ENCODE measurements around the gene CD180.

DNA sequence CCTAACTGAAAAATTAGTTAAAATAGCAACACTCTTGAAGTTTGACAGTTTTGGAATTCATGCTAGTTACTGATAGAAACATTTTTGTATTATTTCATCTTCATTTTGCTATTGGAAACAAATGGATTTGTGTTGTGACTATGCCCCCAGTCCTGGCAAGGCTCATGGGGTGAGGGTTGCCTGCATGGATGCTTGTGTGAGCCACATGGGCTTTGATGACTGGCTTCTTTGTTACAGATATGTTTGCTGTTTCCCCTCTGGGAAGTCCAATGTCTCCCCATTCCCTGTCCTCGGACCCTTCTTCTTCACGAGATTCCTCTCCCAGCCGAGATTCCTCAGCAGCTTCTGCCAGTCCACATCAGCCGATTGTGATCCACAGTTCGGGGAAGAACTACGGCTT, 44.2 kb downstream of the CD180 start:
- TF ChIP-seq SIN3A (IDR thresholded peaks at IDR 0.05; ENCODE audit: borderline replicate concordance, insufficient read depth, low read depth, low read length) (no peak), POLR2AphosphoS5 (IDR thresholded peaks at IDR 0.05; ENCODE audit: low read depth, low read length) (no peak)
- TF ChIP-seq, protein P1, sequence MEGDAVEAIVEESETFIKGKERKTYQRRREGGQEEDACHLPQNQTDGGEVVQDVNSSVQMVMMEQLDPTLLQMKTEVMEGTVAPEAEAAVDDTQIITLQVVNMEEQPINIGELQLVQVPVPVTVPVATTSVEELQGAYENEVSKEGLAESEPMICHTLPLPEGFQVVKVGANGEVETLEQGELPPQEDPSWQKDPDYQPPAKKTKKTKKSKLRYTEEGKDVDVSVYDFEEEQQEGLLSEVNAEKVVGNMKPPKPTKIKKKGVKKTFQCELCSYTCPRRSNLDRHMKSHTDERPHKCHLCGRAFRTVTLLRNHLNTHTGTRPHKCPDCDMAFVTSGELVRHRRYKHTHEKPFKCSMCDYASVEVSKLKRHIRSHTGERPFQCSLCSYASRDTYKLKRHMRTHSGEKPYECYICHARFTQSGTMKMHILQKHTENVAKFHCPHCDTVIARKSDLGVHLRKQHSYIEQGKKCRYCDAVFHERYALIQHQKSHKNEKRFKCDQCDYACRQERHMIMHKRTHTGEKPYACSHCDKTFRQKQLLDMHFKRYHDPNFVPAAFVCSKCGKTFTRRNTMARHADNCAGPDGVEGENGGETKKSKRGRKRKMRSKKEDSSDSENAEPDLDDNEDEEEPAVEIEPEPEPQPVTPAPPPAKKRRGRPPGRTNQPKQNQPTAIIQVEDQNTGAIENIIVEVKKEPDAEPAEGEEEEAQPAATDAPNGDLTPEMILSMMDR (IDR thresholded peaks at IDR 0.05), result no peak
